ENCODE data around the gene SNX24. TPM values are rescaled to one million over a fixed set of nuclear protein-coding genes. Genes with fewer than 3 reads are reported as not detected.

The SNX24 gene
- polyA plus RNA-seq, 3 donors = 3.5 to 10.6 (median 8.0) TPM

DNA sequence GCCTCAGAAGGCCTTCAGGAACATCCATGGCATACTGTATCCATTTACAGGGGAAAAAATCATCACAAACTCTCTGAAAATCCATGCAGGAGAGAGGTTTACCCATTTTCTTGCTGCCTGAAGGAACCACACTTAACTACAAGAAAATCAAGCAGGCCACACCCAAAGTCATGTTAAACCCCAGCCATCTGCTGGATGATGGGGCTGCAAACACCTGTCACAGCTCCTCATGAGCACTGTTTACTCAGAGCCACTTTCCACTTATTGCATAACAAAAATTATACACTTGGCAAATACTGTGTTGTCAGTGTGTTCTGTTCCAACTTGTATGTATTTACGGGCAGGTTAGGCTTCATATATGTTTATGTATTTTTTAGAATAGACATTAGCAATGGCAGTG, 155.3 kb downstream of the SNX24 start:
- Mint-ChIP-seq H3K27me3 (ENCODE audit: low read depth in 3 of 3) (peaks cover 0 to 1% (median 0%) of the 10 kb centered on the region in 3 donors), H3K4me3 (no peak overlapping the region), H3K36me3 (peaks cover 4 to 6% of the 10 kb centered on the region in 2 donors), H3K4me1 (peaks cover 2% of the 10 kb centered on the region), H3K27ac (no peak overlapping the region), H3K9me3 (no peaks in the 10 kb centered on the region)
- Histone ChIP-seq H2AFZ (ENCODE audit: insufficient read depth, low read depth, low read length, poor library complexity, severe bottlenecking) (no peak overlapping the region), H3K9me3 (replicated peaks in 1 of 2; ENCODE audit: control insufficient read depth in 1 of 2, insufficient read depth in 1 of 2, low read length in 2 of 2) (no peaks in the 10 kb centered on the region), H3K4me1 (ENCODE audit: control insufficient read depth in 1 of 2, insufficient read depth in 2 of 2, low read length in 2 of 2) (no peaks in the 10 kb centered on the region), H3K27ac (ENCODE audit: low read depth in 1 of 2, low read length in 2 of 2) (no peak overlapping the region), H3K4me2 (replicated peaks; ENCODE audit: extremely low read depth, low read length, poor library complexity, severe bottlenecking) (no peak overlapping the region), H3K79me2 (ENCODE audit: insufficient read depth, low read length) (no peaks in the 10 kb centered on the region), H4K20me1 (ENCODE audit: insufficient read depth, low read length) (no peaks in the 10 kb centered on the region), H3K9ac (ENCODE audit: insufficient read depth, low read length, poor library complexity, severe bottlenecking) (no peak overlapping the region), H3K27me3 (ENCODE audit: control insufficient read depth in 2 of 2, insufficient read depth in 2 of 2, low read length in 2 of 2) (no peaks in the 10 kb centered on the region), H3K36me3 (replicated peaks in 1 of 2; ENCODE audit: control insufficient read depth in 1 of 2, insufficient read depth in 2 of 2, low read length in 2 of 2) (no peaks in the 10 kb centered on the region), H3K4me3 (replicated peaks in 1 of 3; ENCODE audit: low read depth in 2 of 3, low read length in 3 of 3) (no peak overlapping the region)
- intact Hi-C loops (cut with micrococcal nuclease) = no loop called here
- no CpG with 5 or more reads among the region's 1 CpG for WGBS (ENCODE audit: insufficient coverage)
- no peak for DNase-seq
- TF ChIP-seq, protein P1, sequence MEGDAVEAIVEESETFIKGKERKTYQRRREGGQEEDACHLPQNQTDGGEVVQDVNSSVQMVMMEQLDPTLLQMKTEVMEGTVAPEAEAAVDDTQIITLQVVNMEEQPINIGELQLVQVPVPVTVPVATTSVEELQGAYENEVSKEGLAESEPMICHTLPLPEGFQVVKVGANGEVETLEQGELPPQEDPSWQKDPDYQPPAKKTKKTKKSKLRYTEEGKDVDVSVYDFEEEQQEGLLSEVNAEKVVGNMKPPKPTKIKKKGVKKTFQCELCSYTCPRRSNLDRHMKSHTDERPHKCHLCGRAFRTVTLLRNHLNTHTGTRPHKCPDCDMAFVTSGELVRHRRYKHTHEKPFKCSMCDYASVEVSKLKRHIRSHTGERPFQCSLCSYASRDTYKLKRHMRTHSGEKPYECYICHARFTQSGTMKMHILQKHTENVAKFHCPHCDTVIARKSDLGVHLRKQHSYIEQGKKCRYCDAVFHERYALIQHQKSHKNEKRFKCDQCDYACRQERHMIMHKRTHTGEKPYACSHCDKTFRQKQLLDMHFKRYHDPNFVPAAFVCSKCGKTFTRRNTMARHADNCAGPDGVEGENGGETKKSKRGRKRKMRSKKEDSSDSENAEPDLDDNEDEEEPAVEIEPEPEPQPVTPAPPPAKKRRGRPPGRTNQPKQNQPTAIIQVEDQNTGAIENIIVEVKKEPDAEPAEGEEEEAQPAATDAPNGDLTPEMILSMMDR (IDR thresholded peaks at IDR 0.05) = no peak

- H3K4me3 ChIP-seq (replicated peaks in 1 of 3; ENCODE audit: low read depth in 2 of 3, low read length in 3 of 3) = no peak overlapping the region
- TF ChIP-seq, protein P1 (IDR thresholded peaks at IDR 0.05) = no peak
- H3K4me1 Mint-ChIP-seq = peaks cover 2% of the 10 kb centered on the region
- 92% methylated on average over 4 of the region's 7 CpGs for WGBS (ENCODE audit: insufficient coverage)
- no peak overlapping the region for H3K27ac ChIP-seq (ENCODE audit: low read depth in 1 of 2, low read length in 2 of 2)
- no peaks in the 10 kb centered on the region for H3K9me3 ChIP-seq (replicated peaks in 1 of 2; ENCODE audit: control insufficient read depth in 1 of 2, insufficient read depth in 1 of 2, low read length in 2 of 2)
- H3K4me2 ChIP-seq (replicated peaks; ENCODE audit: extremely low read depth, low read length, poor library complexity, severe bottlenecking) = no peak overlapping the region
- no peak for DNase-seq
- H3K9ac ChIP-seq (ENCODE audit: insufficient read depth, low read length, poor library complexity, severe bottlenecking) = no peak overlapping the region
- H3K27ac Mint-ChIP-seq = no peak overlapping the region
- H3K36me3 ChIP-seq (replicated peaks in 1 of 2; ENCODE audit: control insufficient read depth in 1 of 2, insufficient read depth in 2 of 2, low read length in 2 of 2) = no peaks in the 10 kb centered on the region
- no peak overlapping the region for H2AFZ ChIP-seq (ENCODE audit: insufficient read depth, low read depth, low read length, poor library complexity, severe bottlenecking)
- no peaks in the 10 kb centered on the region for H3K9me3 Mint-ChIP-seq
- peaks cover 0 to 1% (median 0%) of the 10 kb centered on the region in 3 donors for H3K27me3 Mint-ChIP-seq (ENCODE audit: low read depth in 3 of 3)
- no peaks in the 10 kb centered on the region for H3K4me1 ChIP-seq (ENCODE audit: control insufficient read depth in 1 of 2, insufficient read depth in 2 of 2, low read length in 2 of 2)
- intact Hi-C loops (cut with micrococcal nuclease) = no loop called here
- no peaks in the 10 kb centered on the region for H4K20me1 ChIP-seq (ENCODE audit: insufficient read depth, low read length)
- no peaks in the 10 kb centered on the region for H3K79me2 ChIP-seq (ENCODE audit: insufficient read depth, low read length)
- H3K4me3 Mint-ChIP-seq = no peak overlapping the region
- peaks cover 4 to 10% of the 10 kb centered on the region in 2 donors for H3K36me3 Mint-ChIP-seq
- no peaks in the 10 kb centered on the region for H3K27me3 ChIP-seq (ENCODE audit: control insufficient read depth in 2 of 2, insufficient read depth in 2 of 2, low read length in 2 of 2)
These were observed 156.4 kb downstream of the SNX24 start for GRCh38 chr5:123001808-123002207.

Measured in CD14-positive monocyte (primary cell).